Renal cortex interstitium (tissue), 11 donors: ENCODE measurements around the gene TMEM184B. TPM values are rescaled to one million over a fixed set of nuclear protein-coding genes. Genes with fewer than 3 reads are reported as not detected.
A peak's percentile ranks its signal among the peaks of the same experiment; 100 is the strongest.

Experiments
- DNase-seq, 11 donors: peaks; one replicate each; pipeline ENCODE4 v3.0.0-alpha.2; 2013; ENCODE audit warnings: low read depth in 9 of 11, low spot score in 4 of 11; ENCODE audit errors: extremely low read depth in 1 of 11
- polyA plus RNA-seq, 3 donors: library from polyadenylated mRNA; unstranded; fragments of 120-200 nt; gene quantifications; one replicate each; pipeline ENCODE4 v1.2.1, GENCODE V29; 2013; ENCODE audit not compliant: insufficient read length in 3 of 3

Gene TMEM184B
- polyA plus RNA-seq, 3 donors: 39.8 to 42.2 (median 42.0) TPM

- DNase-seq: no peak
These were observed 11.8 kb downstream of the TMEM184B start for GRCh38 chr22:38260761-38261681.

DNA sequence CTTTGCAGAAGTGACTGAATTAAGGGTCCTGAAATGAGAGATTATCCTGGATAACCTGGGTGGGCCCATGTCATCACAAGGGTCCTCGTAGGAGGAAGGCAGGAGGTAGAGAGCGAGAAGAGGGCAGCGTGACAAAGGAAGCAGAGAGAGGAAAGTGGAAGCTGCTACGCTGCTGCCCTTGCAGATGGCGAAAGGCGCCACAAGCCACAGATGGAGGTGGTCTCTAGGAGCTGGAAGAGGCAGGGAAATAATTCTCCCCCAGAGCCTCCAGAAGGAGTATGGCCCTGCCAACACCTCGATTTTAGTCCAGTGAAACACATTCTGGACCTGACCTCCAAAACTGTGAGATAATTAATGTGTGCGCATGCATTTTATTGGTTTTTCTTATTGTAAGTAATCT is 13.4 kb downstream of the TMEM184B start:
- DNase-seq: no peak

DNA sequence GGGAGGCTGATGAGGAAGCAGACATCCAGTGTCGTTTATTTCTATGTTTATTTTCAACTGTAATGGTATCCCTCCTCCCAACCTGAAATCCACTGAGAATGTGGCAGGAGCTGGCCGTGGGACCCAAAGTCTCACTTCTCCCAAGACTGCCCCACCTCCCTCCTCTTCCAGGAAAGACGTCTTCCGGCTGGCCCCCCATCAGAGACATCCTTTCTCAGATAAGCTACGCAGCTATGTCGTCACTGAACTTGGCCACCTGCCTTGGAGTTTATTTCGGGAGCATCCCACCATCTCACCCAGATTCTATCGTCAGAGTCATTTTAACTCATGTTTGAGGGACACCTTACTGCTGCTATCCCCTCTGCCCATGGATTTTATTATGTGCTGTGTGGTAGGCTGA is 13.9 kb downstream of the TMEM184B start:
- no peak for DNase-seq

GRCh38 chr22:38257650-38258250 is 15.1 kb downstream of the TMEM184B start:
- DNase-seq: no peak

- DNase-seq: no peak
These were observed 15.6 kb downstream of the TMEM184B start for GRCh38 chr22:38257181-38257580.

- DNase-seq: no peak
These were observed 17.1 kb downstream of the TMEM184B start for GRCh38 chr22:38255697-38256096.

- DNase-seq: no peak
These were observed 21.5 kb downstream of the TMEM184B start for GRCh38 chr22:38251341-38251692.

- no peak for DNase-seq
These were observed 22.0 kb downstream of the TMEM184B start for GRCh38 chr22:38250643-38251340.

DNA sequence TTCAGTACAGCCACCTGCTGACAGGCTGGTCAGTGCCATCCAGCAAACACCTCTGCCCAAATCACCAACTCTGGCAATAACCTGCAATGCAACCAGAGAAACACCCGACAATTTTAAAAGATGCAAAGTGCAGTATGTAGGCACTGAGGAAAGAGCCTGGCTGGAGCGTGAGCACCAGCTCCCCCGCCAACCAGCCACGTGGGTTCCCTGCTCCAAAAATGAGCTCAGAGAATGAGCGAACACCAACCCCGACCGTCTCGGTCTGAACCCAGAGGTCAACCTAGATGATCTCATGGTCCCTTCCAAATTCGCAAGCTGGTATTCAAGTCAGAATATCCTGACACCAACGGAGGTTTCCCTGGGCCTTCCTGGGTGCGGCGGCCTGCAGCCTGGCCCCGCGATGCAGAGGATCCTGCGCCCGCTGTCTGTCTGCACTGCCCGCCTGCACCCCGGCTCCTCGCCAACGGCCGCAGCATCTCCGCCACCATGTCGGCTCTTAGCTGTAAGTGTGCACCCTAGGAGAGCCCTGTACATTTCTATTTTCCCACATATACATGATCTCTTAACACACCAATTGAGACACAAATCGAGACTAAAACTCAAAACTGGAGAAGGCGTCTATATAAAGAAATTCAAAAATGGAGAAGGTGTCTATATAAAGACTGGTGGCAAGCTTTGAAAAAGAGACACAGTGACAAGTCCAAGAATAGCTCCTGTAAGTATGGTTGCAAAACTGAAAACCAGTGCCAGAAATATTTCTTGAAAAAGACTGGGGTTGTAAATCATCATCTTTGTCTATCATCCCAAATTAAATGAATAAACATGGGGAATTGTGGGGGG is 22.8 kb downstream of the TMEM184B start:
- DNase-seq: no peak

- DNase-seq: no peak
These were observed 23.5 kb downstream of the TMEM184B start for GRCh38 chr22:38249301-38249700.

GRCh38 chr22:38248280-38248679 is 24.5 kb downstream of the TMEM184B start:
- no peak for DNase-seq

DNA sequence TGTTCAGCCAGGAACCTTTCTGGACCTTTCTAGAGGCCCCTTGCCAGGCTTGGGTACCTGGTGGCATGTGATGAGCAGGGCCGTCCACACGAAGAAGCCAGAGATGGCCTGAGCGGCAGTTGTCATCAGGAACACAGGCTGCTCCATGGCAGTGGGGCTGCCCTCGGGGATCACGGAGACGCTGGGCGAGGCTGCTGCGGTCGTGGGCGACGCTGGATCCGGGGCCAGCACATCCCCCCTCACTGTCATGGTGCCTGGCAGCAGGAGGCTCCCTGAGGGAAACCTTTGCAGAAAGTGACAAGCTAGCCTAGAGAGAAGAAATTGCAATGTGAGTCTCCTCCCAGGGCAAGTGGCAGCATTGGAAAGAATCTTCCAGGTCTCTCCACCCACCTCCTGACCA is 25.1 kb downstream of the TMEM184B start:
- DNase-seq: no peak

GRCh38 chr22:38246692-38247091 is 26.1 kb downstream of the TMEM184B start:
- no peak for DNase-seq

DNA sequence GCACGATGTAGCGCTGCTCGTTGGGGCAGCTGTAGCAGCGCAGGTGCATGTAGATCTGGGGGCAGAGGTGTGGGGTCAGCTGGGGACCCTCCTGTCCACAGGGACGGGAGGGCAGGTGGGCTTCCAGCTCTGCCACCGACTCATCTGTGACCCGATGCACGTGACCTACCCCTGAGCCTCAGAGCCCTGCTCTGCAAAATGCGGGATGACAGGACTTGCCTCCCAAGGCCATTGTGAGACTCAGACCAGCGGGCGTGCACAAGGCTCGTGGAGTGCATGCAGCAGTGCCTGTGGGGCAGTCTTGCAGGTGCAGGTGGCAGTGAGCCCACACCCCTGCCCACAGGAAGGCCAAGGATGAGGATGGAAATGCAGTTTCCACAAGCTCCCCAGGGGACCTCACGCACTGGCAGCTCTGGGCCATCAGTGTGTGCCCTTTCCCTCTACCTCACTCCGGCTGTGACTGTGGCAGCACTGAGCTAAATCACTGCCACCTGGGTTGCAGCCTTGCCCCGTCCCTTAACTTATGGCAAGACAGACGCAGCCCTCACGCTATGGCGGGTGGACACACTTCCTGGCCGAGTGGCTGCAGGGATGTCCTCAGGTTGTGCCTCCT is 26.7 kb downstream of the TMEM184B start:
- no peak for DNase-seq

DNA sequence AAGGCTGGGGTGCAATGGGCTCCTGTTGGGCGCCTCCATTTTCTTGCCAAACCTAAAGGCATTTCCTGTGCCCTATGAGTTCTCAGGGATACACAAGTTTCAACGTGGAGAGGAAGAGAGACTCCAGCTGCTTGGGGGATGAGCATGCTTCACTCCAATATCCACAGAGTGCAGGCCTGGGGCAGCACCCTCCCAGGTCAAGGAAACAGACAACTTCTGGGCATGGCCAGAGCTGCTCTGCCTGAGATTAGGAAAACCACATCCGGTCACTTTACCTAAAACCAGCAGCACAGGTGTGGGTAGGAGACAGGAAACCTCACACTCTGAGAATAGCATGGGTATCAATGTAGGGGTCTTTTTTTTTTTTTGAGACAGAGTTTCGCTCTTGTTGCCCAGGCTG is 28.7 kb downstream of the TMEM184B start:
- DNase-seq: no peak

DNA sequence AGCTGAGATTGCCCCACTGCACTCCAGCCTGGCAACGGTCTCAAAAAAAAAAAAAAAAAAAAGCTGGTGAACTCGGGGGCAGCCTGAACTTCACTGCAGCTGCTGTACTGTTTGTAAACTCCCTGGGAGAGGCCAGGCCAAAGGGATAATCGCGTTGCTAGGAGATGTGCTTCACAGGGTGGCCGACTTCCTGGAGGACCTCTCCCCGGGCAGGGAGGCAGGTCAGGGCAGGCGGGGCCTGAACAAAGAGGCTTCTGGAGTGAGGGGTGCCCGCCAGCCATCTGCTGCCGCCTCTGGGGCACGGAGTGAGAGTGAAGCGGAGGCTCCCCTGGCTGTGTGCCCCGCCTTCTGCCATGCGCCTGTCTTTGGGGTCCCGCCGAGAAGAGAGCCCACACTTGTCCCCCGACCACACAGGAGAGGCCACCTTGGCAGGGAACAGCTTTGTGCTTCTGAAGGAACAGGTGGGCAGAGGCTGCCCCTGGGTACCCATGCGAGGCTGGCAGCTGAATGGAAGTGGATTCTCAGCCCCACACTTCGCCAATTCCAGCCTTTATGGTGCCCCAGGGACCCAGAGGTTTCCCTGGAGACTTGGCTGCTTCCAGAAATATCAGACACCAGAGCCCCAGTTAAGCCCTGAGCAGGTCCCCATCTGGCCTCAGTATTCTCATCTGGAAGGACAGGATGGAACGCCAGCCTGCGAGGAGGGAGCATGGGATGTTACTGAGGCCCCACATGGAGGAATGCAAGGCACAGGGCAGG is 29.6 kb downstream of the TMEM184B start:
- DNase-seq: peak in 2 of 11 donors; percentile 50 to 59

GRCh38 chr22:38240734-38241252 is 32.0 kb downstream of the TMEM184B start:
- no peak for DNase-seq
